Peyer's patch (tissue), 4 donors: ENCODE results near the gene PCDHB6.

Experiments used
- CTCF ChIP-seq, 6 experiments: fragments of 450-650 bp in 4 of 6; fragments of 200-600 bp in 2 of 6; sonication (generic) in 1 of 6; IDR thresholded peaks; one replicate each; pipeline ENCODE4 v1.5.1; 2017 to 2019; ENCODE audit warnings: antibody characterized with exemption in 6 of 6, mild to moderate bottlenecking in 3 of 6, moderate library complexity in 1 of 6
- POLR2A ChIP-seq, 2 donors: fragments of 450-650 bp; IDR thresholded peaks; one replicate each; pipeline ENCODE4 v1.5.1; 2017; ENCODE audit warnings: antibody characterized with exemption in 2 of 2, mild to moderate bottlenecking in 2 of 2, moderate library complexity in 2 of 2

GRCh38 chr5:141121985-141122384 lies 27.9 kb upstream of the PCDHB6 start:
- no peak for TF ChIP-seq CTCF (IDR thresholded peaks at IDR 0.05)
- no peak for TF ChIP-seq POLR2A (IDR thresholded peaks at IDR 0.05)
